ENCODE measurements around the gene DDX28.
"Not testable (repeated sequence)": the region's sequence is repeated elsewhere in the genome, so short reads cannot be mapped to it uniquely, and the experiment has no call there.

- TF ChIP-seq TAF1 (IDR thresholded peaks at IDR 0.05; ENCODE audit: borderline replicate concordance, low read depth, low read length); POLR2A (IDR thresholded peaks at IDR 0.05; ENCODE audit: low read depth, low read length): not testable (repeated sequence)
Measured at GRCh38 chr16:68009872-68010271, 13.2 kb downstream of the DDX28 start.

Data from GM12892 (cell line).